H9 (cell line): ENCODE results near the gene CBX8. TPM values are rescaled to one million over a fixed set of nuclear protein-coding genes. Genes with fewer than 3 reads are reported as not detected.

Experiments
- DNase-seq: peaks from one replicate; pipeline ENCODE4 v3.0.0-alpha.2; 2017
- H2AFZ ChIP-seq: one replicate; pipeline ENCODE4 v1.6.1; 2013; ENCODE audit warnings: mild to moderate bottlenecking, low read length, control low read depth, moderate library complexity
- H2AK5ac ChIP-seq: 2 replicates; pipeline ENCODE4 v1.6.1; 2013; ENCODE audit warnings: low read length, control low read depth, mixed read lengths; ENCODE audit not compliant: insufficient read length
- H2BK120ac ChIP-seq: one replicate; pipeline ENCODE4 v1.6.1; 2013; ENCODE audit warnings: low read depth, mild to moderate bottlenecking, low read length, control low read depth, inconsistent platforms; ENCODE audit not compliant: poor library complexity, severe bottlenecking
- H2BK12ac ChIP-seq: 2 replicates; pipeline ENCODE4 v1.6.1; 2013; ENCODE audit warnings: low read length, control low read depth, mixed read lengths, low read depth; ENCODE audit not compliant: insufficient read length
- H2BK15ac ChIP-seq: 2 replicates; pipeline ENCODE4 v1.6.1; 2013; ENCODE audit warnings: low read depth, low read length, control low read depth
- H2BK20ac ChIP-seq: one replicate; pipeline ENCODE4 v1.6.1; 2013; ENCODE audit warnings: low read depth, mild to moderate bottlenecking, low read length, control low read depth, inconsistent platforms; ENCODE audit not compliant: poor library complexity, severe bottlenecking
- H2BK5ac ChIP-seq: 2 replicates; pipeline ENCODE4 v1.6.1; 2013; ENCODE audit warnings: low read length, control low read depth, mixed read lengths; ENCODE audit not compliant: insufficient read length
- H3K14ac ChIP-seq: 2 replicates; pipeline ENCODE4 v1.6.1; 2013; ENCODE audit warnings: low read length, control low read depth; ENCODE audit not compliant: insufficient read depth
- H3K18ac ChIP-seq: 2 replicates; pipeline ENCODE4 v1.6.1; 2013; ENCODE audit warnings: low read depth, mild to moderate bottlenecking, mixed read lengths, low read length, control low read depth; ENCODE audit not compliant: insufficient read length
- H3K23ac ChIP-seq: 2 replicates; pipeline ENCODE4 v1.6.1; 2013; ENCODE audit warnings: low read length, control low read depth, mixed read lengths, low read depth; ENCODE audit not compliant: insufficient read length
- H3K23me2 ChIP-seq: 2 replicates; pipeline ENCODE4 v1.6.1; 2013; ENCODE audit warnings: low read depth, mild to moderate bottlenecking, mixed read lengths, low read length, control low read depth; ENCODE audit not compliant: insufficient read length, poor library complexity, severe bottlenecking
- H3K27ac ChIP-seq: 2 replicates; pipeline ENCODE4 v1.5.1; 2013; ENCODE audit warnings: low read length, control low read depth, mixed read lengths, low read depth; ENCODE audit not compliant: insufficient read length
- H3K27me3 ChIP-seq: 2 replicates; pipeline ENCODE4 v1.6.1; 2013; ENCODE audit warnings: low read length, control low read depth, inconsistent platforms; ENCODE audit not compliant: insufficient read depth
- H3K4ac ChIP-seq: 2 replicates; pipeline ENCODE4 v1.6.1; 2013; ENCODE audit warnings: low read depth, mild to moderate bottlenecking, control low read depth, inconsistent platforms, low read length, moderate library complexity
- H3K4me1 ChIP-seq: 2 replicates; pipeline ENCODE4 v1.6.1; 2013; ENCODE audit warnings: low read length, control low read depth, inconsistent platforms; ENCODE audit not compliant: insufficient read depth
- H3K4me2 ChIP-seq: 2 replicates; pipeline ENCODE4 v1.6.1; 2013; ENCODE audit warnings: low read length, control low read depth, mixed read lengths; ENCODE audit not compliant: insufficient read length, insufficient read depth
- H3K56ac ChIP-seq: 2 replicates; pipeline ENCODE4 v1.6.1; 2013; ENCODE audit warnings: low read depth, mild to moderate bottlenecking, mixed read lengths, low read length, control low read depth; ENCODE audit not compliant: insufficient read length
- H3K79me1 ChIP-seq: 2 replicates; pipeline ENCODE4 v1.6.1; 2013; ENCODE audit warnings: low read depth, mild to moderate bottlenecking, moderate library complexity, low read length, control low read depth, inconsistent platforms; ENCODE audit not compliant: insufficient read depth, poor library complexity, severe bottlenecking
- H3K79me2 ChIP-seq: 2 replicates; pipeline ENCODE4 v1.6.1; 2013; ENCODE audit warnings: low read length, control low read depth, inconsistent platforms; ENCODE audit not compliant: insufficient read depth
- H3K9ac ChIP-seq: 2 replicates; pipeline ENCODE4 v1.6.1; 2013; ENCODE audit warnings: low read length, control low read depth, mixed read lengths; ENCODE audit not compliant: insufficient read length; ENCODE audit errors: extremely low read depth
- H3K9me3 ChIP-seq: one replicate; pipeline ENCODE4 v1.6.1; 2013; ENCODE audit warnings: low read depth, low read length, inconsistent platforms; ENCODE audit not compliant: control insufficient read depth
- H3T11ph ChIP-seq: one replicate; pipeline ENCODE4 v1.6.1; 2013; ENCODE audit warnings: mild to moderate bottlenecking, low read length, control low read depth, inconsistent platforms
- H4K20me1 ChIP-seq: one replicate; pipeline ENCODE4 v1.6.1; 2013; ENCODE audit not compliant: control insufficient read depth, insufficient read length, insufficient read depth
- H4K5ac ChIP-seq: 2 replicates; pipeline ENCODE4 v1.6.1; 2013; ENCODE audit warnings: low read depth, mild to moderate bottlenecking, mixed read lengths, low read length, control low read depth; ENCODE audit not compliant: insufficient read length
- H4K8ac ChIP-seq: replicated peaks from 2 replicates; pipeline ENCODE4 v1.6.1; 2013; ENCODE audit warnings: low read length, control low read depth, mixed read lengths, low read depth; ENCODE audit not compliant: insufficient read length
- H4K91ac ChIP-seq: 2 replicates; pipeline ENCODE4 v1.6.1; 2013; ENCODE audit warnings: low read depth, mild to moderate bottlenecking, moderate library complexity, mixed read lengths, low read length, control low read depth; ENCODE audit not compliant: insufficient read length
- H3K27ac Mint-ChIP-seq, 3 experiments: 2 replicates in 2 of 3; 3 replicates in 1 of 3; pipeline ENCODE4 v1.8.0; 2020 to 2021; ENCODE audit warnings: mixed read lengths in 3 of 3, mild to moderate bottlenecking in 1 of 3, moderate library complexity in 1 of 3
- H3K27me3 Mint-ChIP-seq: 2 replicates; pipeline ENCODE4 v1.8.0; 2021; ENCODE audit warnings: low read depth, mild to moderate bottlenecking, moderate library complexity, mixed read lengths
- H3K36me3 Mint-ChIP-seq, 3 experiments: 2 replicates in 2 of 3; 3 replicates in 1 of 3; pipeline ENCODE4 v1.8.0; 2020 to 2021; ENCODE audit warnings: low read depth in 3 of 3, mixed read lengths in 3 of 3; ENCODE audit not compliant: insufficient read depth in 1 of 3
- H3K4me1 Mint-ChIP-seq, 2 experiments: 2 replicates each; pipeline ENCODE4 v1.8.0; 2020; ENCODE audit warnings: mixed read lengths in 2 of 2
- H3K4me3 Mint-ChIP-seq, 2 experiments: 2 replicates in 1 of 2; 3 replicates in 1 of 2; pipeline ENCODE4 v1.8.0; 2020 to 2021; ENCODE audit warnings: mild to moderate bottlenecking in 2 of 2, mixed read lengths in 2 of 2, moderate library complexity in 1 of 2
- H3K9me3 Mint-ChIP-seq, 2 experiments: 2 replicates in 1 of 2; 3 replicates in 1 of 2; pipeline ENCODE4 v1.8.0; 2020; ENCODE audit warnings: mild to moderate bottlenecking in 2 of 2, mixed read lengths in 2 of 2, moderate library complexity in 1 of 2
- CTCF ChIP-seq: fragments of 200-600 bp; sonication (generic); conservative IDR thresholded peaks from 3 replicates; pipeline ENCODE4 v1.8.0; 2021; ENCODE audit warnings: antibody characterized with exemption, mild to moderate bottlenecking
- WGBS: extraction: QIAGEN DNeasy Blood & Tissue Kit; methylation state at CpG from one replicate; pipeline ENCODE4 v1.1.7; 2013; ENCODE audit warnings: missing lambda C conversion rate, low lambda C conversion rate, mixed read lengths; ENCODE audit not compliant: insufficient read length; ENCODE audit errors: extremely low coverage; 5-methylcytosine and 5-hydroxymethylcytosine counted together
- total RNA-seq: library from RNA; stranded (reverse); gene quantifications from 2 replicates; pipeline ENCODE4 v1.2.1, GENCODE V29; 2021

CBX8 gene
- total RNA-seq, 1 experiment from 2014 or later = 1.2 TPM

GRCh38 chr17:79806863-79807720, 10.2 kb upstream of the CBX8 start:
- H4K20me1 ChIP-seq = no peaks in the 10 kb centered on the region
- Mint-ChIP-seq H3K27me3 (peaks cover 98% of the 10 kb centered on the region), H3K36me3 (no peaks in the 10 kb centered on the region; a peak in 1 of 7 replicates)

More at GRCh38 chr17:79806863-79807720, 10.2 kb upstream of the CBX8 start:
- Histone ChIP-seq H3K4me1 (no peaks in the 10 kb centered on the region; the same call in 1 of the 2 replicates), H4K5ac (no peak overlapping the region), H3K4me2 (no peak overlapping the region), H2BK15ac (no peak overlapping the region), H3K23me2 (peaks cover 2% of the 10 kb centered on the region), H2BK20ac (no peak overlapping the region), H3K4ac (no peak overlapping the region), H2BK120ac (no peak overlapping the region), H2BK12ac (no peak overlapping the region), H3K27ac (no peak overlapping the region), H2AK5ac (no peak overlapping the region), H3K27me3 (peaks cover 88% of the 10 kb centered on the region), H3K23ac (no peak overlapping the region), H4K8ac (no peak overlapping the region), H2AFZ (no peak overlapping the region), H3K9ac (no peak overlapping the region), H2BK5ac (no peak overlapping the region), H3T11ph (no peak overlapping the region), H3K14ac (no peak overlapping the region), H3K79me1 (no peaks in the 10 kb centered on the region), H3K18ac (no peak overlapping the region), H3K79me2 (no peaks in the 10 kb centered on the region), H3K9me3 (no peaks in the 10 kb centered on the region), H4K91ac (no peak overlapping the region), H3K56ac (no peak overlapping the region)
- no peak for DNase-seq
- no peak overlapping the region; a peak in 1 of 5 replicates for H3K4me3 Mint-ChIP-seq
- H3K27ac Mint-ChIP-seq = no peak overlapping the region
- TF ChIP-seq CTCF = no peak
- WGBS = no CpG with 5 or more reads among the region's 13 CpGs
- H3K9me3 Mint-ChIP-seq = peaks cover 7% of the 10 kb centered on the region in 2 experiments; a peak in 4 of 5 replicates
- peaks cover 43 to 57% of the 10 kb centered on the region in 2 experiments for H3K4me1 Mint-ChIP-seq
